GM19463 (cell line): ENCODE data around the gene EFCAB14.
"Not testable (repeated sequence)": the region's sequence is repeated elsewhere in the genome, so short reads cannot be mapped to it uniquely, and the experiment has no call there.

Experiments used
- ATAC-seq: cut with Tn5 transposase; IDR thresholded peaks from one replicate; pipeline ENCODE4 v1.9.1; 2021; ENCODE audit warnings: mild to moderate bottlenecking, moderate library complexity; ENCODE audit not compliant: unreplicated experiment

Gene EFCAB14

DNA sequence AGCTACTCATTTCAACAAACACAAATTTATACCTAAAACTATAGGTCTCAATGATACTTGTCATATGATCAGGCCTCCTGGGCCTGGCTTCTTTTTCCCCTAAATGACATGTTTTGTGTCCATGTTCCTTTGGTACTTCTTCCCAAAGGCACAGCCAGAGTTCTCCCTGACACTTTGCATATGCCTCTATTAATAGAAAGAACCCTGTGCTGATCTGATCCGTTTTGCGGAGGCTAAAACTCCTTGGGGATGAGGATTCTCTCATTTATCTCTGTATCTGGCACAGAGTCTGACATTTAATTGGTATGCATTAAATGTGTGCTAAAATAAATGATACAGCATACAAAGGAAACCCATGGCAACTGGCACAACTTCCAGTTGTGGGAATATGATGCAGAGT is 62.3 kb downstream of the EFCAB14 start:
- ATAC-seq = no peak

DNA sequence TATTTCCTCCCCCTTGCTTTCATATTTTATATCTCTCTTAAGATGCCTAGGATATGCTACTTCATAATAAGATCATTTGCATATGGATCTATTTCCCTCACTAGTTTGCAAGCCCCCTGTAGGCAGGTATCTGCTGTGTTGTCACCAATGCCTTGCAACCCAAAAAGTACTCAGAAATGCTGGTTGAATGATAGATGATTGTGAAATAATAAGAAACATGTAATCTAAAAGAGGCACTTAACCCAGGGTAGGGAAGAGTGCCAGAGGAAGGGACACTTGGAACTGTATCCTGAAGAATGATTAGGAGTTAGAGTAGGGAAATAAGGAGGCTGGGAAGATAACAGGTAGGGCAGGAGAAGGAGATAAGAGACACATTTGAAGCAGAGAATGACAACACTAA is 63.1 kb downstream of the EFCAB14 start:
- ATAC-seq = no peak

DNA sequence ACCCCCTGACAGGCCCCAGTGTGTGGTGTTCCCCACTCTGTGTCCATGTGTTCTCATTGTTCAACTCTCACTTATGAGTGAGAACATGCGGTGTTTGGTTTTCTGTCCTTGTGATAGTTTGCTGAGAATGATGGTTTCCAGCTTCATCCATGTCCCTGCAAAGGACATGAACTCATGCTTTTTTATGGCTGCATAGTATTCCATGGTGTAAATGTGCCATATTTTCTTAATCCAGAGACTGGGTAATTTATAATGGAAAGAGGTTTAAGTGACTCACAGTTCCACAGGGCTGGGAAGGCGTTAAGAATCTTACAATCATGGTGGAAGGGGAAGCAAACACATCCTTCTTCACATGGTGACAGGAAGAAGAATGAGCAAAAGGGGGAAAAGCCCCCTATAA is 64.2 kb downstream of the EFCAB14 start:
- ATAC-seq = not testable (repeated sequence)

DNA sequence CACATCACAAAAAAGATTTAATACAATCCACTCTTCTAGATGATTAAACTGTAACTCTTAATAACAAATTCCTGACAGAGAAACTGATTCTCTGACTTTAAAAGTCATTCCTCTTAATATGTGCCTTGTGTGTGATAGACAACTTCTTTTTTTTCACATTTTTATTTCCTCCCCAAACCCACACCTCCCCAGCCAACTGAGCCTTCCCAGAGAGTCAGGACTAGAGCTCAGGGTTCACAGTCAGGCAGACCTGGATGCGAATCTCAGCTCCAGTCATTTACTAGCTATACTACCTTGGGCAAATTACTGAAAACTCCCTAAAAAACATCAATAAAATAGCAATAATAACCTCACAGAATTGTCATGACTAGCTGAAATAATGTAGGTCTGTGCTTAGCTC is 64.9 kb downstream of the EFCAB14 start:
- ATAC-seq = no peak

DNA sequence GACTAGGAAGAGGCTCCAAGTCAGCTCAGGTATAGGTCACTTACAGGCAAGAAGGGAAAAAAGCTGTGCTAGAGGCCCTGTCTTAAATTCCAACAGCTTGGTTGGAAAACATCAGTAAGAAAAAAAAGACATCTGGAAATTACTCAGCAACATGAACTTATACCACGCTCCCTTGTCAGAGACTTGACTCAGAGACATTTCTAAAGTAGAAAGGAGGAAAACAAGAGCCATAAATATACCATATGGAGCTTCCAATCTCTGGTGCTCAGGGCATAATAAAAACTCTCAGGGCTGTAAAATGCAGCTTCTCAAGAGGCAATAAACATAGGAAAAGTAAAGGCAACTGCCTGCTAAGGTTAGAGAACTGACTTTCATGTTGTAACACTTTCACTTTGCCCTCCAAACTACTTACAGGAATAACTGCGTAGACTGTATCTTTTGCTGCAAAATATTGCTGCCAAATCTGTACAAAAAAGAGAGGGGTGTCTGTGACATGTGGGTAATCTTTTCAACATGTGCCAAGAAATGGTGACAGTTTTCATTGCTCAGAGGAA is 65.4 kb downstream of the EFCAB14 start:
- no peak for ATAC-seq

DNA sequence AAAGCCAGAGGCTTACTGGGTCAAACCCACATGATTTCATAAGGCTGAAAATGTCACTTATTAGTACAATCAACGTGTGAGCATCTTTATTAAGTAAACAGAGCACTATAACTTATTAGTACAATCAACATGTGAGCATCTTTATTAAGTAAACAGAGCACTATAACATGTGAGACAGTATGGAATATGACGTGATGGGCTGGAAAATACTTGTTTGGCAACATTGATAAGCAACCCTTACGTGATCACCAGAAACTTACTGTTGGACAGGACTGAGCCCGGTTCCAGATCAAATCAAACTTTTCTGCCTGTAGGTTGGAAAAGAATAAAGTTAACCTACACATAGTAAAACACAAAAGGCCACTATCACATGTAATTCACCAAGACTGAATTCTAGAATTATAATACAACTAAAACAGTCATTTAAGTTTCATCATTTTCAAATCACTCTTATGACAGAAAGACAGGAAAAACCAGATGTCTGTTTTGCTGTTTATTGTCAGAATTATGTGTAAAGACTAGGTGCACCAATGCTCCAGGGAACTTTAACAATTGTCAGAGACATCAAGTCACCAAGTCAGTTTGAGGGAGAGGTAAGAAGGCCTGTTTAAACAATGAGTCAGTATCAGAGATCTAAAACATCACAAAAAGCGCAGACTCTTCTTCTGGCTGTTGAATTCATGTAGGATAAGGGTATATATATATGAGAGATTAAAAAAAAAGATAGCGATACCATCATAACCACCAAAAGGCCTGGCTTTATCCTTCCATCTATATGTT is 66.4 kb downstream of the EFCAB14 start:
- no peak for ATAC-seq

DNA sequence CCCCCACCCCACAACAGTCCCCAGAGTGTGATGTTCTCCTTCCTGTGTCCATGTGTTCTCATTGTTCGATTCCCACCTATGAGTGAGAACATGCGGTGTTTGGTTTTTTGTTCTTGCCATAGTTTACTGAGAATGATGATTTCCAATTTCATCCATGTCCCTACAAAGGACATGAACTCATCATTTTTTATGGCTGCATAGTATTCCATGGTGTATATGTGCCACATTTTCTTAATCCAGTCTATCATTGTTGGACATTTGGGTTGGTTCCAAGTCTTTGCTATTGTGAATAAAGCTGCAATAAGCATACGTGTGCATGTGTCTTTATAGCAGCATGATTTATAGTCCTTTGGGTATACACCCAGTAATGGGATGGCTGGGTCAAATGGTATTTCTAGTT is 67.8 kb downstream of the EFCAB14 start:
- ATAC-seq = not testable (repeated sequence)

DNA sequence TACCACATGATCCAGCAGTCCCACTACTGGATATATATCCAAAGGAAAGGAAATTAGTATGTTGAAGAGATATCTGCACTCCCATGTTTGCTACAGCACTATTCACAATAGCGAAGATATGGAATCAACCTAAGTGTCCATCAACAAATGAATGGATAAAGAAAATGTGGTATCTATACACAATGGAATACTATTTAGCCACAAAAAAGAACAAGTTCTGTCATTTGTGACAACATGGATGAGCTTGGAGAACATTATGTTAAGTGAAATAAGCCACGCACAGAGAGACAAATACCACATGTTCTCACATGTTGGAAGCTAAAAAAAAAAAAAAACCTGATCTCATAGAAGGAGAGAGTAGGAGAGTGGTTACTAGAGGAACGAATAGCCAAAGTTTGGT is 68.4 kb downstream of the EFCAB14 start:
- no peak for ATAC-seq

DNA sequence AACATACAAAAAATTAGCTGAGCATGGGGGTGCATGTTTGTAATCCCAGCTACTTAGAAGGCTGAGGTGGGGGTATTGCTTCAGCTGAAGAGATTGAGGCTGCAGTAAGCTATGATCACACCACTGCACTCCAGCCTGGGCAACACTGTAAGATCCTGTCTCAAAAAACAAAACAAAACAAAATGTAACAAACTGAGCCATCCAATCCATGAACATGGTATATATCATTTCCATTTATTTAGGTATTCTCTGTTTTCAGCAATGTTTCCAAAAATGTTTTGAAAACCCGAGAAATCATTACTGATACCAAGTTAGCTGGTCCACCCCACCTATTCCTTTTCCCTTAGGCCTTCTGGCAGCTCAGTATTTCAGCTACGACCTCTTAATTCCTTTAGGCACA is 69.2 kb downstream of the EFCAB14 start:
- no peak for ATAC-seq

DNA sequence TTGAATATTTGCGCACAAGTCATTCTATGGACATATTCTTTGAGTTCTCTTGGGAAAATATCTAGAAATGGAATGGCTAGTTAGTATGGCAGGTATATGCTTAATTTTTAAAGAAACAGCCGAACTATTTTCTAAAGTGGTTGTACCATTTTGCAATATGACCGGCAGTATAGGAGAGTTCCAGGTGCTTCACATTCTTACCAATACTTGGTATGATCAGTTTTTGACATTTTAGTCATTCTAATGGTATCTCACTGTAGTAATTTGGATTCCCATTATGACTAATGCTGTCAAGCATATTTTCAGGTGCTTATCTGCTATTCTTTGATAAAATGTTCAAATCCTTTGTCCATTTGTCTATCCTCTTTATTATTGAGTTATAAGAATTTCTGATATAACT is 71.3 kb downstream of the EFCAB14 start:
- ATAC-seq = no peak

DNA sequence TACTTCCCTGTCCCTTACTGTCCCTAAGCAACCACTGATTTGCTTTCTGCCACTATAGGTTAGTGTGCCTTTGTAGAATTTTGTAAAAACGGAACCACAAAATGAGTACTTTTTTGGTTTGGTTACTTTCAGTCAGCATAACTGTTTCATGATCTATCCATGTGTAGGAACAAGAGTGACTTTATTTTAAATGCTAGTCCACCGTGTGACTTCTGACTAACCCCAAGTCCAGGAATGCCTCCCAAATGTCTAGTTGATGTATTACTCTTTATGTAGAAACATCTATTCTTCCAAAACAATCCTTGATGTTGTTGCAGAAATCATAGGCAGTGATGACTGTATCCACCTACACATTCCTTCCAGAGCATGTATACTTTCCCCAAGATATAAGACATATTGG is 72.1 kb downstream of the EFCAB14 start:
- ATAC-seq = no peak

DNA sequence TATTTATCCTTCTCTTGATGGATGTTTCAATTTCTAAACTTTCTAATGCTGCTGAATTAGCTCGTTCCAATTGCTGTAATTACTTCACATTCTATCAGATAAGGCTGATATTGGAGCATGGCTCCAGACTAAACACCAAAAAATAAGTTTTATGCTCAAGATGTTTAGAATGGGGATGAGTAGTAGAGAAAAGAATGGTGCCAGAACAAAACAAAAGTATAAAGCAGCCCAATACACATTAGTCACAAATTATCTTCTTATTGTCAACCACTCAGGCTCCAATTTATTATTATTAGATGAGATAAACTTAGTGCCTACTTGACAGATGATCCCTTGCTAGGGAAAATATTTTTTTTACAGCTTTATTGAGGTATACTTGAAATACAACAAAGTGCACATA is 72.6 kb downstream of the EFCAB14 start:
- no peak for ATAC-seq

DNA sequence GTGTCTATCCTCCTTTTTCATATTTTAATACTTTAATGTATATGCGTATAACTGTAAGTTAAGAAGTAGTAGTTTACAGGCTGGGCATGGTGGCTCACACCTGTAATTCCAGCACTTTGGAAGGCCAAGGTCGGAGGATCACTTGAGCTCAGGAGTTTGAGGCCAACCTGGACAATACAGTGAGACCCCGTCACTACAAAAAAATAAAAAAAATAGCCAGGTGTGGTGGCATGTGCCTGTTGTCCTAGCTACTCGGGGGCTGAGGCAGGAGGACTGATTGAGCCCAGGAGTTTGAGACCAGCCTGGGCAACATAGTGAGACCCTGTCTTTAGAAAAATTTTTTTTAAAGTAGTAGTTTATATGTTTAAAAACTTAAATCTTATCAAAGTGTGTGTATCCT is 73.1 kb downstream of the EFCAB14 start:
- no peak for ATAC-seq

DNA sequence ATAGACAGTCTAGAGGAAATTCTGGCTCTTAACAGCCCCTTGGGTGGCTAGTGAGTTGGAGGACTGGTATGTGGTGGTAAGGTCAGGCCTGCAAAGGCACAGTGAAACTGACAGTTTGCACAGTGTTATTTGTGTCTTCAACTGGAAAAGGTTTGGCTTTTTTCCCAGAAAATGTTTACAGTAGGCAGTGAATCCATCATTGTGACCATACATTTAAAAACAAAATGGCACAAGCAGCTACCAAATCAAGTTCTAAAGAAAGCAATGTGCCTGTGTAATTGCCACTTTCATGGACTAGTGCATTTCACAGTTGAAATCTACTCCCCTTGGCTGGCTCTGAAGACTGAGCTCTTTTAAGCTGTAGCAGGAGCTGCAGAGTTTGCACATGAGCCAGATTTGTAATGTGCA is 75.5 kb downstream of the EFCAB14 start:
- no peak for ATAC-seq

DNA sequence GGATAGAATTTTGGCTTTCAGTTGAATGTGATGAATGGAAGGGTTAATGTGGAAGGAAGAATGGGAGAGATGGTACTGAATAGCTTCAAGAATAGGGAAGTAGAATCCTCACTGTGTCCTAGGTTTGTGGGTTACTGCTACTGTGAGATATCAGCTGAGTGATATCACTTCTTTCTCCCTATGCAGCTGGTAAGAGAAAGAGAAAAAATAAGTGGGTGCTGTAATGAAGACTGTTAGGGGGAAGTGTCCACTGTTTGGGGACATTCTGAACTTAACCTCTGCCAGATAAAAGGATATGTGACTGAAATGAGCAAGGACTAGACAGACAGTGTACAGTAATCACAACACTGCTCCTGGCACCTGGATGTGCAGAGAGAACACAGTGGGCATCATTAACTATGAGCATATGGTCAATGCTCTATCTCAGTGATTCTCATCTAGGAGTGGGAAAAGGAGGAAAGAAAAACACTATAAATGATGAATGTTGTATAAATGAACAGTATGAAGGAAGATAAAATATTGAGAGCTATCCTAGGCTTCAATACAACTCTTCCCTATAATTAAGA is 76.7 kb downstream of the EFCAB14 start:
- ATAC-seq = no peak

DNA sequence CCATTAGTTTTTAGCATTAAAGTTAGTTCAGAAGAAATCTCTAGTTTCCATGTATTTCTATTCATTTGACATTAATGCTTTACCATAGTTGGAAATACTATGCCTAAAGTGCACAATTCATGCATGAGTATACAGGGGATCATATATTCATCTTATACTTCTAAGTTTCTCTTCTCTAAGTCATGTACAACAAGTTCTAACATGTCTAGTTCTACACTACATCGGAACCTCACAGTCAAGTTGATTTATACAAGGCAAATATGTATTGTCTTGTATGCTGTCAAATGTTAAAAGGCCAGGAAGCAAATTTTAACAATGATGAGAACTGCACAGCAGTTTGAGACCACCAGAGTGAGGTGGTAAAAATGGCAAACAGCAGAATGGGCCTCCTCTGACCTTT is 79.4 kb downstream of the EFCAB14 start:
- no peak for ATAC-seq

DNA sequence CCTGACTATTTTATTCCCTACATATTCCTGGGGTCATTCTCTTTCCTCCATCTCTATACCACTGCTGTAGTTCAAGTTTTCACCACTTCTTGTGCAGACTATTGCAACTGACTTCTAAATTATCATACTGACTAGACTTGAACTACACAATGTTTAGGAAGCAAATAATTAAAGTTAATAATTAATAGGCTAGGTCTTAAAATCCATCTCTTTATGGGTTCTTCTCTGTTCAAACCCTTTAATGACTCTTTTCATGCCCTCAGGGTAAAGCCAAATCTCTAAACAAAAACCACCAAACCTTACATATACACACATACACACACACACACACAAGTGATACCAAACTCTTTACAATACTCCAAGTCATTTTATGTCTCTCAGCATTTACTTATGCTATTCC is 80.0 kb downstream of the EFCAB14 start:
- no peak for ATAC-seq

DNA sequence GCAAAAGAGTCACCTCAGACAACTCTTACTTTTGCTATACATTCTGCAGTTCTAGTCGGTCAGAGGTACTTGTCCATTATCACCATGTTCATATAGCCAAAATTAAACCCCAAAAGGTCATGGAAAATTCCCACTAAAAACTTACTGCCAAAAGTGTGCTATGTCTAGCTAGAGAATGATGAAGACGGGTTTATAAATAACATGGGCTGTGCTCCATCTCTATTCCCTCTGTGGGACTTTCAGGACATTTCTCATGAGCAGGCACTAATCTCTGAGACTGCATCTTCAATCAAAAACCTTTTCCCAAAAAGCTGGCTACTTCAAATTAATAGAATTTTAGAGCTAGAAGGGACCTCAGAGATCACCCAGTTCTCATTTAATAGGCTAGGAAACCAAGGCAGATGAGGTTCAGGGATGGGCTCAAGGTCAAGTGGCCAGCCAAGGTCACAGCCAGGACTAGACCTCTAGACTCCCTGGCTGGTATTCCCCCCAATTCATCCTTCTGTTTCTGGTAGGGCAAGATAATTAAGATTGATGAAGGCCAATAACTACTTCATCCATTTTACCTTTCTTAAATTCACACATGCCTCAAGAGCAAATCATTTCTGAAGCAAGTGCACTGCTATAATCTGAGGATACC is 81.3 kb downstream of the EFCAB14 start:
- no peak for ATAC-seq

DNA sequence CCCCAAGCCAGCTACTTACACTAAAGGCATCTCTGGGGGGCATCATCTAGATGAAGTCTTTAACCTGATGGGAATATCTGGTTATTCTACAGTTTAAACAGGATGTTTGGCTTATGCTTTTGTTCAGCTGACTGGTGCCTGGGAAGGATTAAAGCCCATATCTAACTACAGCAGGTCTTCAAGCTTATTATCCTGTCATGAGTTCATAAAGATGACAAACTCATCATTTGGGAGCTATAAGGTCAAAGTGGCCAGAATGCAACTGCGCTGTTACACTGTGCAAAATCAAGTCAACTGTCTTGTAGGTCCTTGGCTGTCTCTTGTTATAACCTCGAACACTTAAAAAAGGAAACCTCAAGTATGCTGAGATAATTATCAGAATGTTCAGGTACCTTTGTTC is 83.7 kb downstream of the EFCAB14 start:
- no peak for ATAC-seq

DNA sequence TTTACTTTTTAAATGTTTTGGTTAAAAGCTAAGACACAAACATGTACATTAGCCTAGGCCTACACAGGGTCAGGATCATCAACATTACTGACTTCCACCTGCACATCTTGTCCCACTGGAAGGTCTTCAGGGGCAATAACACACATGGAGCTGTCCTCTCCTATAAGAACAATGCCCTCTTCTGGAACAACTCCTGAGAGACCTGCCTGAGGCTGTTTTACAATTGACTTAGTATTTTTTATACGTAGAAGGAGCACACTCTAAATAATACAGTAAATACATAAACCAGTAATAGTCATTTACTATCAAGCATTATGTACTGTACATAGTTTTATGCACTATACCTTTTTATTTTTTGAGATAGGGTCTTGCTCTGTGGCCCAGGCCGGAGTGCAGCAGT is 88.2 kb downstream of the EFCAB14 start:
- no peak for ATAC-seq
